ENCODE data around the gene PRDM16. TPM values are rescaled to one million over a fixed set of nuclear protein-coding genes. Genes with fewer than 3 reads are reported as not detected.

The PRDM16 gene
- polyA plus RNA-seq, 1 of the 3 experiments (the other 2 are of a cell fraction) = not detected

GRCh38 chr1:3109355-3109754, 40.4 kb downstream of the PRDM16 start:
- Histone ChIP-seq H3K79me2 (ENCODE audit: insufficient read depth) (no peaks in the 10 kb centered on the region), H2AFZ (ENCODE audit: low read depth) (no peak overlapping the region), H3K36me3 (replicated peaks in 1 of 2; ENCODE audit: control insufficient read depth in 1 of 2, insufficient read depth in 2 of 2, low read length in 1 of 2) (no peaks in the 10 kb centered on the region), H3K4me3 (ENCODE audit: low read depth in 2 of 2, low read length in 1 of 2) (no peak overlapping the region), H3K27ac (ENCODE audit: low read depth in 2 of 2, low read length in 1 of 2) (no peak overlapping the region), H3K9me3 (no peaks in the 10 kb centered on the region), H3F3A (replicated peaks; ENCODE audit: insufficient read depth) (no peaks in the 10 kb centered on the region), H4K20me1 (ENCODE audit: insufficient read depth) (no peaks in the 10 kb centered on the region), H3K4me1 (ENCODE audit: control insufficient read depth in 1 of 2, insufficient read depth in 2 of 2, low read depth in 1 of 2, low read length in 1 of 2) (no peaks in the 10 kb centered on the region), H3K9ac (no peak overlapping the region), H3K4me2 (no peak overlapping the region), H3K9me2 (no peaks in the 10 kb centered on the region), H3K27me3 (ENCODE audit: insufficient read depth) (no peaks in the 10 kb centered on the region)
- 13% methylated on average over 12 of the region's 12 CpGs for WGBS (ENCODE audit: low lambda C conversion rate)
- DNase-seq = no peak
- ChIA-PET POLR2A (no interaction called here), CTCF (no interaction called here)
- no peak for TF ChIP-seq EP300 (IDR thresholded peaks at IDR 0.05; ENCODE audit: borderline replicate concordance in 1 of 2, low read depth in 1 of 2, low read length in 1 of 2)
- TF ChIP-seq, protein P1, sequence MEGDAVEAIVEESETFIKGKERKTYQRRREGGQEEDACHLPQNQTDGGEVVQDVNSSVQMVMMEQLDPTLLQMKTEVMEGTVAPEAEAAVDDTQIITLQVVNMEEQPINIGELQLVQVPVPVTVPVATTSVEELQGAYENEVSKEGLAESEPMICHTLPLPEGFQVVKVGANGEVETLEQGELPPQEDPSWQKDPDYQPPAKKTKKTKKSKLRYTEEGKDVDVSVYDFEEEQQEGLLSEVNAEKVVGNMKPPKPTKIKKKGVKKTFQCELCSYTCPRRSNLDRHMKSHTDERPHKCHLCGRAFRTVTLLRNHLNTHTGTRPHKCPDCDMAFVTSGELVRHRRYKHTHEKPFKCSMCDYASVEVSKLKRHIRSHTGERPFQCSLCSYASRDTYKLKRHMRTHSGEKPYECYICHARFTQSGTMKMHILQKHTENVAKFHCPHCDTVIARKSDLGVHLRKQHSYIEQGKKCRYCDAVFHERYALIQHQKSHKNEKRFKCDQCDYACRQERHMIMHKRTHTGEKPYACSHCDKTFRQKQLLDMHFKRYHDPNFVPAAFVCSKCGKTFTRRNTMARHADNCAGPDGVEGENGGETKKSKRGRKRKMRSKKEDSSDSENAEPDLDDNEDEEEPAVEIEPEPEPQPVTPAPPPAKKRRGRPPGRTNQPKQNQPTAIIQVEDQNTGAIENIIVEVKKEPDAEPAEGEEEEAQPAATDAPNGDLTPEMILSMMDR (IDR thresholded peaks at IDR 0.05) = no peak
- TF ChIP-seq RXRA (IDR thresholded peaks at IDR 0.05; ENCODE audit: borderline replicate concordance, low read depth) = no peak
- TF ChIP-seq NRF1 (IDR thresholded peaks at IDR 0.05; ENCODE audit: low read depth, low read length) = no peak
- TF ChIP-seq JUND (IDR thresholded peaks at IDR 0.05) = no peak
- TF ChIP-seq ZBTB33 (IDR thresholded peaks at IDR 0.05; ENCODE audit: borderline replicate concordance, low read depth) = no peak
- no peak for TF ChIP-seq MEF2A (IDR thresholded peaks at IDR 0.05; ENCODE audit: borderline replicate concordance, low read depth)
- TF ChIP-seq USF2 (IDR thresholded peaks at IDR 0.05; ENCODE audit: borderline replicate concordance, low read depth, low read length) = no peak
- no peak for TF ChIP-seq ELF1 (IDR thresholded peaks at IDR 0.05)
- no peak for TF ChIP-seq FOXJ3 (CRISPR knock-in tag; IDR thresholded peaks at IDR 0.05)
- no peak for TF ChIP-seq EZH2phosphoT487 (IDR thresholded peaks at IDR 0.05; ENCODE audit: borderline replicate concordance, low read depth)
- TF ChIP-seq GATA2 (CRISPR knock-in tag; IDR thresholded peaks at IDR 0.05) = no peak
- TF ChIP-seq, protein P2, sequence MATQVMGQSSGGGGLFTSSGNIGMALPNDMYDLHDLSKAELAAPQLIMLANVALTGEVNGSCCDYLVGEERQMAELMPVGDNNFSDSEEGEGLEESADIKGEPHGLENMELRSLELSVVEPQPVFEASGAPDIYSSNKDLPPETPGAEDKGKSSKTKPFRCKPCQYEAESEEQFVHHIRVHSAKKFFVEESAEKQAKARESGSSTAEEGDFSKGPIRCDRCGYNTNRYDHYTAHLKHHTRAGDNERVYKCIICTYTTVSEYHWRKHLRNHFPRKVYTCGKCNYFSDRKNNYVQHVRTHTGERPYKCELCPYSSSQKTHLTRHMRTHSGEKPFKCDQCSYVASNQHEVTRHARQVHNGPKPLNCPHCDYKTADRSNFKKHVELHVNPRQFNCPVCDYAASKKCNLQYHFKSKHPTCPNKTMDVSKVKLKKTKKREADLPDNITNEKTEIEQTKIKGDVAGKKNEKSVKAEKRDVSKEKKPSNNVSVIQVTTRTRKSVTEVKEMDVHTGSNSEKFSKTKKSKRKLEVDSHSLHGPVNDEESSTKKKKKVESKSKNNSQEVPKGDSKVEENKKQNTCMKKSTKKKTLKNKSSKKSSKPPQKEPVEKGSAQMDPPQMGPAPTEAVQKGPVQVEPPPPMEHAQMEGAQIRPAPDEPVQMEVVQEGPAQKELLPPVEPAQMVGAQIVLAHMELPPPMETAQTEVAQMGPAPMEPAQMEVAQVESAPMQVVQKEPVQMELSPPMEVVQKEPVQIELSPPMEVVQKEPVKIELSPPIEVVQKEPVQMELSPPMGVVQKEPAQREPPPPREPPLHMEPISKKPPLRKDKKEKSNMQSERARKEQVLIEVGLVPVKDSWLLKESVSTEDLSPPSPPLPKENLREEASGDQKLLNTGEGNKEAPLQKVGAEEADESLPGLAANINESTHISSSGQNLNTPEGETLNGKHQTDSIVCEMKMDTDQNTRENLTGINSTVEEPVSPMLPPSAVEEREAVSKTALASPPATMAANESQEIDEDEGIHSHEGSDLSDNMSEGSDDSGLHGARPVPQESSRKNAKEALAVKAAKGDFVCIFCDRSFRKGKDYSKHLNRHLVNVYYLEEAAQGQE (IDR thresholded peaks at IDR 0.05; ENCODE audit: low read depth, low read length) = no peak

All from SK-N-SH (cell line).